ENCODE measurements around the gene PSME2. TPM values are rescaled to one million over a fixed set of nuclear protein-coding genes. Genes with fewer than 3 reads are reported as not detected.
A peak's percentile ranks its signal among the peaks of the same experiment; 100 is the strongest.

The PSME2 gene
- total and polyA plus RNA-seq, 11 donors: 51.4 to 360 (median 90.4) TPM

DNA sequence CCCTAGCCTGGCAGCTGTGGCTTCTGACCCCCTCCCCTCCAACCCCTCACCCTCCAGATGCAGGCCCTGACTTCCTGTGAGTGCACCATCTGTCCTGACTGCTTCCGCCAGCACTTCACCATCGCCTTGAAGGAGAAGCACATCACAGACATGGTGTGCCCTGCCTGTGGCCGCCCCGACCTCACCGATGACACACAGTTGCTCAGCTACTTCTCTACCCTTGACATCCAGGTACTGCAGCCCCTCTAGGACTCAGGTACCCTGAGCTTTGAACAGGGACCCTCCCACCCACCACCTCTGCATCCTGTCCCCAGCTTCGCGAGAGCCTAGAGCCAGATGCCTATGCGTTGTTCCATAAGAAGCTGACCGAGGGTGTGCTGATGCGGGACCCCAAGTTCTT, 8.7 kb upstream of the PSME2 start:
- intact Hi-C loops (cut with DNase I): loop anchor here in 1 of 10 donors (10.0 kb wide), 1 partner anchor 90 kb away; no protein-coding TSS in a partner anchor
- 95 to 99% (median 96%) methylated on average over 8 to 10 of the region's 10 CpGs for WGBS, 4 donors
- no peak overlapping the region for H3K4me3 ChIP-seq
- DNase-seq (peak in 2 of 5 donors; percentile 16 to 34), ATAC-seq (no peak)
- peaks cover 0 to 1% (median 0%) of the 10 kb centered on the region in 12 donors for H3K4me1 ChIP-seq
- no peaks in the 10 kb centered on the region for H3K9me3 ChIP-seq
- peaks cover 5 to 98% (median 93%) of the 10 kb centered on the region in 9 donors for H3K36me3 ChIP-seq
- H3K27ac ChIP-seq: no peak overlapping the region
- no peaks in the 10 kb centered on the region for H3K27me3 ChIP-seq
- TF ChIP-seq POLR2A (IDR thresholded peaks at IDR 0.05): no peak
- TF ChIP-seq, protein P1, sequence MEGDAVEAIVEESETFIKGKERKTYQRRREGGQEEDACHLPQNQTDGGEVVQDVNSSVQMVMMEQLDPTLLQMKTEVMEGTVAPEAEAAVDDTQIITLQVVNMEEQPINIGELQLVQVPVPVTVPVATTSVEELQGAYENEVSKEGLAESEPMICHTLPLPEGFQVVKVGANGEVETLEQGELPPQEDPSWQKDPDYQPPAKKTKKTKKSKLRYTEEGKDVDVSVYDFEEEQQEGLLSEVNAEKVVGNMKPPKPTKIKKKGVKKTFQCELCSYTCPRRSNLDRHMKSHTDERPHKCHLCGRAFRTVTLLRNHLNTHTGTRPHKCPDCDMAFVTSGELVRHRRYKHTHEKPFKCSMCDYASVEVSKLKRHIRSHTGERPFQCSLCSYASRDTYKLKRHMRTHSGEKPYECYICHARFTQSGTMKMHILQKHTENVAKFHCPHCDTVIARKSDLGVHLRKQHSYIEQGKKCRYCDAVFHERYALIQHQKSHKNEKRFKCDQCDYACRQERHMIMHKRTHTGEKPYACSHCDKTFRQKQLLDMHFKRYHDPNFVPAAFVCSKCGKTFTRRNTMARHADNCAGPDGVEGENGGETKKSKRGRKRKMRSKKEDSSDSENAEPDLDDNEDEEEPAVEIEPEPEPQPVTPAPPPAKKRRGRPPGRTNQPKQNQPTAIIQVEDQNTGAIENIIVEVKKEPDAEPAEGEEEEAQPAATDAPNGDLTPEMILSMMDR (IDR thresholded peaks at IDR 0.05): no peak

DNA sequence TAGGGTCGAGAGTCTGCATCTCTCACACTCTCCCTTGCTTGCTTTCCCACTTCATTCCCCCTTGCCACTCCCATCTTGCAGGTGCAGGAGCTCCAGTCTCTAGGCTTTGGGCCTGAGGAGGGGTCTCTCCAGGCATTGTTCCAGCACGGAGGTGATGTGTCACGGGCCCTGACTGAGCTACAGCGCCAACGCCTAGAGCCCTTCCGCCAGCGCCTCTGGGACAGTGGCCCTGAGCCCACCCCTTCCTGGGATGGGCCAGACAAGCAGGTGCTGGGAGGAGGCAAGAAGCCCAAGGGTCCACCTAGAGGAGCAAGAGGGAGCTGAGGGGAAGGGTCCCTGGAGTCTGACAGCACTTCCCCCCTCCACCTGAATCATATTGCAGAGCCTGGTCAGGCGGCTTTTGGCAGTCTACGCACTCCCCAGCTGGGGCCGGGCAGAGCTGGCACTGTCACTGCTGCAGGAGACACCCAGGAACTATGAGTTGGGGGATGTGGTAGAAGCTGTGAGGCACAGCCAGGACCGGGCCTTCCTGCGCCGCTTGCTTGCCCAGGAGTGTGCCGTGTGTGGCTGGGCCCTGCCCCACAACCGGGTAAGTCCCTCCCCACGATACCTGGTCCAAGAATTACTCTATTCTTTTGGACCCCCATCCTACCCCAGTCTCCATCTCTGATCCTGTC, 5.1 kb upstream of the PSME2 start:
- 92 to 94% (median 93%) methylated on average over 15 to 16 of the region's 16 CpGs for WGBS, 4 donors
- intact Hi-C loops (cut with DNase I): loop anchor here in 1 of 10 donors (10.0 kb wide), 1 partner anchor 87 kb away; no protein-coding TSS in a partner anchor
- Histone ChIP-seq H3K27me3 (no peaks in the 10 kb centered on the region), H3K36me3 (peaks cover 3 to 82% (median 76%) of the 10 kb centered on the region in 9 donors), H3K27ac (no peak overlapping the region), H3K4me3 (no peak overlapping the region), H3K9me3 (no peaks in the 10 kb centered on the region), H3K4me1 (peaks cover 6 to 20% (median 13%) of the 10 kb centered on the region in 12 donors)
- no peak for ATAC-seq
- no peak for DNase-seq
- TF ChIP-seq, protein P1 (IDR thresholded peaks at IDR 0.05): no peak
- no peak for TF ChIP-seq POLR2A (IDR thresholded peaks at IDR 0.05)

DNA sequence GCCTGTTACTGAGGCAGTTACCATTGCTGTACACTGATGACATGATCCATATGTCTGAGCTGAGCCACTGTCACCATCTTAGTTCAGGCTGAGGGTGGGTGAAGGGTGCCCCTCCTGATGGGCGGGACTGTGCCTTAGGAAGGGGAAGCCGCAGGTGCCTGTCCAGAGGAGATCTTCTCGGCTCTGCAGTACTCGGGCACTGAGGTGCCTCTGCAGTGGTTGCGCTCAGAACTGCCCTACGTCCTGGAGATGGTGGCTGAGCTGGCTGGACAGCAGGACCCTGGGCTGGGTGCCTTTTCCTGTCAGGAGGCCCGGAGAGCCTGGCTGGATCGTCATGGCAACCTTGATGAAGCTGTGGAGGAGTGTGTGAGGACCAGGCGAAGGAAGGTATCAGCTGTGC, 4.6 kb upstream of the PSME2 start:
- intact Hi-C loops (cut with DNase I): loop anchor here in 1 of 10 donors (10.0 kb wide), 1 partner anchor 86 kb away; no protein-coding TSS in a partner anchor
- peak in 1 of 5 donors; percentile 57 for DNase-seq
- H3K9me3 ChIP-seq: no peaks in the 10 kb centered on the region
- 83 to 90% (median 87%) methylated on average over 5 to 9 of the region's 9 CpGs for WGBS, 4 donors
- ATAC-seq: no peak
- no peak overlapping the region for H3K4me3 ChIP-seq
- TF ChIP-seq, protein P1 (IDR thresholded peaks at IDR 0.05): no peak
- no peak for TF ChIP-seq POLR2A (IDR thresholded peaks at IDR 0.05)
- H3K36me3 ChIP-seq: peaks cover 3 to 76% (median 70%) of the 10 kb centered on the region in 9 donors
- H3K27me3 ChIP-seq: no peaks in the 10 kb centered on the region
- peaks cover 6 to 22% (median 14%) of the 10 kb centered on the region in 12 donors for H3K4me1 ChIP-seq
- H3K27ac ChIP-seq: no peak overlapping the region

DNA sequence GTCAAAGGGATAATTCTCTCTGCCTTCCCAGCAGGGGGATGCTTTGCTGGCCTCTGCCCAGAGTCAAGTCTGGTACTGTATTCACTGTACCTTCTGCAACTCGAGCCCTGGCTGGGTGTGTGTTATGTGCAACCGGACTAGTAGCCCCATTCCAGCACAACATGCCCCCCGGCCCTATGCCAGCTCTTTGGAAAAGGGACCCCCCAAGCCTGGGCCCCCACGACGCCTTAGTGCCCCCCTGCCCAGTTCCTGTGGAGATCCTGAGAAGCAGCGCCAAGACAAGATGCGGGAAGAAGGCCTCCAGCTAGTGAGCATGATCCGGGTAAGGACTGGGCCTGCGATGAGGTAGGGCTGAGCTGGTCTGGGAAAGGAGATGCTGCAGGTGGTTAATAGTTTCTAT, 4.2 kb upstream of the PSME2 start:
- intact Hi-C loops (cut with DNase I): loop anchor here in 1 of 10 donors (10.0 kb wide), 1 partner anchor 86 kb away; no protein-coding TSS in a partner anchor
- DNase-seq: peak in 1 of 5 donors; percentile 46
- H3K27me3 ChIP-seq: no peaks in the 10 kb centered on the region
- H3K9me3 ChIP-seq: no peaks in the 10 kb centered on the region
- no peak for TF ChIP-seq POLR2A (IDR thresholded peaks at IDR 0.05)
- TF ChIP-seq, protein P1 (IDR thresholded peaks at IDR 0.05): no peak
- H3K4me1 ChIP-seq: peaks cover 6 to 26% (median 18%) of the 10 kb centered on the region in 12 donors
- no peak overlapping the region for H3K27ac ChIP-seq
- H3K4me3 ChIP-seq: no peak overlapping the region
- peaks cover 3 to 72% (median 66%) of the 10 kb centered on the region in 9 donors for H3K36me3 ChIP-seq
- WGBS, 4 donors: 91 to 95% (median 93%) methylated on average over 9 of the region's 9 CpGs
- ATAC-seq: no peak

Measured in heart left ventricle (tissue), 16 donors.